ENCODE results near the gene IL12B.

DNA sequence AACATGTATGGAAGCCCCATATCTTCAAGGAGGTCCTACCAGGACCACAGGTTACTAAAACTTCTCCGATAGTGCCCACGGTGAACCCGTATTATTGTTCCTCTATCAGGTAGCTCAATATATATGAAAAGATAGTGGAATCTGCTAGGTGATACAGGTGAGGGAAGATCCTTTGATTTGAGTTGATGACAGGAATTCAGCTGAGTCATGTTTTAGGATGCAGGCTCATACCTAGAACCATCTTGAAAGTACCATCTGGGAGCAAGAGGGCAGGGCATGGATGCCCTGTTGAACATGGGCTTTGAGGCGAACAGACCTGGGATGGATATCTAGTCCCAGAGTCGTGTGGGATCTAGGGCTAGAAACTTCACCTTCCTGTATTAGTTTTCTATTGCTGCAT, 35.4 kb downstream of the IL12B start:
- TF ChIP-seq POLR2A (IDR thresholded peaks at IDR 0.05; ENCODE audit: low read depth, low read length) (no peak), POLR2AphosphoS5 (IDR thresholded peaks at IDR 0.05; ENCODE audit: low read depth, low read length) (no peak)
